T-cell (primary cell): ENCODE data around the gene KRI1. TPM values are rescaled to one million over a fixed set of nuclear protein-coding genes. Genes with fewer than 3 reads are reported as not detected.
"Not testable (repeated sequence)": the region's sequence is repeated elsewhere in the genome, so short reads cannot be mapped to it uniquely, and the experiment has no call there.

Experiments used
- ATAC-seq, 4 experiments: fragments of 200-7000 bp in 3 of 4; fragments of 150-1000 bp in 1 of 4; cut with Tn5 transposase; replicated peaks in 1 of 4; 1 replicate in 3 of 4; 2 replicates in 1 of 4; pipeline ENCODE4 v1.10.0; 2021; ENCODE audit warnings: moderate library complexity in 3 of 4, mild to moderate bottlenecking in 2 of 4, moderate number of reproducible peaks in 1 of 4
- CTCF ChIA-PET, 2 donors: fragments of 300-600 bp; sonication (Branson Sonifier 250); formaldehyde crosslinking; loops; one replicate each; lab custom pipeline; 2022; ENCODE audit warnings: antibody characterized with exemption in 2 of 2; lab: Charles Lee
- POLR2A ChIA-PET, 2 donors: fragments of 300-600 bp; sonication (Branson Sonifier 250); formaldehyde crosslinking; loops; one replicate each; lab custom pipeline; 2022; ENCODE audit warnings: antibody characterized with exemption in 2 of 2; lab: Charles Lee
- DNase-seq, 35 experiments: peaks; one replicate each; pipeline versions ENCODE4 v3.0.0 to v3.0.0-alpha.2; 2013 to 2023
- H3K27ac ChIP-seq: one replicate; pipeline ENCODE4 v1.5.1; 2013; ENCODE audit warnings: low read length
- H3K27me3 ChIP-seq, 2 experiments: replicated peaks in 1 of 2; 1 replicate in 1 of 2; 2 replicates in 1 of 2; pipeline versions ENCODE4 v1.6.1 to v1.7.0; 2013; ENCODE audit warnings: low read length in 1 of 2, mixed read lengths in 1 of 2; ENCODE audit not compliant: control insufficient read depth in 2 of 2, insufficient read depth in 2 of 2; ENCODE audit errors: extremely low read depth in 1 of 2
- H3K36me3 ChIP-seq, 2 donors: 1 replicate in 1 of 2; 2 replicates in 1 of 2; pipeline versions ENCODE4 v1.6.1 to v1.7.0; 2013; ENCODE audit warnings: low read length in 1 of 2; ENCODE audit not compliant: control insufficient read depth in 2 of 2, insufficient read depth in 1 of 2; ENCODE audit errors: extremely low read depth in 1 of 2
- H3K4me1 ChIP-seq, 2 experiments: 1 replicate in 1 of 2; 2 replicates in 1 of 2; pipeline versions ENCODE4 v1.6.1 to v1.7.0; 2013; ENCODE audit warnings: low read length in 2 of 2, mixed read lengths in 1 of 2; ENCODE audit not compliant: insufficient read depth in 2 of 2, control insufficient read depth in 1 of 2; ENCODE audit errors: extremely low read depth in 1 of 2
- H3K4me3 ChIP-seq, 2 donors: 1 replicate in 1 of 2; 2 replicates in 1 of 2; pipeline versions ENCODE4 v1.5.1 to v1.7.0; 2013; ENCODE audit warnings: mild to moderate bottlenecking in 2 of 2, low read length in 1 of 2, moderate library complexity in 1 of 2; ENCODE audit not compliant: control insufficient read depth in 1 of 2; ENCODE audit errors: extremely low read depth in 1 of 2
- H3K9me3 ChIP-seq: 2 replicates; pipeline ENCODE4 v1.7.0; 2013
- H3K27ac Mint-ChIP-seq, 2 donors: one replicate each; pipeline ENCODE4 v1.8.0; 2020 to 2021; ENCODE audit warnings: mild to moderate bottlenecking in 2 of 2, mixed read lengths in 2 of 2
- H3K27me3 Mint-ChIP-seq, 2 donors: one replicate each; pipeline ENCODE4 v1.8.0; 2021 to 2022; ENCODE audit warnings: mixed read lengths in 2 of 2
- H3K36me3 Mint-ChIP-seq: one replicate; pipeline ENCODE4 v1.8.0; 2021; ENCODE audit warnings: mixed read lengths
- H3K4me1 Mint-ChIP-seq, 3 donors: one replicate each; pipeline ENCODE4 v1.8.0; 2020 to 2022; ENCODE audit warnings: mixed read lengths in 3 of 3, mild to moderate bottlenecking in 1 of 3
- H3K4me3 Mint-ChIP-seq, 3 donors: one replicate each; pipeline ENCODE4 v1.8.0; 2020 to 2022; ENCODE audit warnings: mild to moderate bottlenecking in 3 of 3, mixed read lengths in 3 of 3, moderate library complexity in 3 of 3
- H3K9me3 Mint-ChIP-seq, 3 donors: one replicate each; pipeline ENCODE4 v1.8.0; 2020 to 2022; ENCODE audit warnings: mixed read lengths in 3 of 3
- WGBS: methylation state at CpG from one replicate; pipeline ENCODE4 v1.1.5; 2013; ENCODE audit warnings: missing lambda C conversion rate; ENCODE audit not compliant: insufficient coverage; 5-methylcytosine and 5-hydroxymethylcytosine counted together
- total RNA-seq, 35 experiments: library from RNA in 6 of 35; stranded (reverse) in 6 of 35; fragments of 120-200 nt in 1 of 35; gene quantifications; one replicate each; pipeline versions ENCODE4 v1.2.1 to v1.2.4 and lab custom pipeline; 2013 to 2026

Gene KRI1
- total RNA-seq, 5 donors from 2014 or later (not counting 1 experiment from before 2014, with no cell fraction given): 50.9 to 94.8 (median 79.1) TPM

GRCh38 chr19:10551006-10551405 is 14.8 kb downstream of the KRI1 start:
- H3K27ac ChIP-seq, H3K4me3 Mint-ChIP-seq, ATAC-seq, H3K27me3 Mint-ChIP-seq, H3K4me3 ChIP-seq, H3K9me3 ChIP-seq, H3K27me3 ChIP-seq, DNase-seq, H3K9me3 Mint-ChIP-seq: not testable (repeated sequence)
- peaks cover 21 to 72% of the 10 kb centered on the region in 2 donors for H3K36me3 ChIP-seq
- WGBS: 100% methylated on average over 1 of the region's 9 CpGs
- Mint-ChIP-seq H3K36me3 (peaks cover 17% of the 10 kb centered on the region), H3K4me1 (peaks cover 43 to 53% (median 45%) of the 10 kb centered on the region in 3 donors), H3K27ac (peak overlapping the region; percentile 55 to 68)
- ChIA-PET POLR2A (interaction anchor here in 1 of 2 donors (0.6 kb wide), 1 partner anchor 13 kb away, joined by 4 read pairs; no protein-coding TSS in a partner anchor), CTCF (interaction anchor here in 1 of 2 donors (0.5 to 1.0 kb wide), 3 partner anchors 8 to 94 kb away, joined by 4 to 5 read pairs (median 5); partner anchors contain the start of gene ATG4D)
- peaks cover 37 to 70% of the 10 kb centered on the region in 2 experiments for H3K4me1 ChIP-seq

GRCh38 chr19:10550336-10550735 is 15.5 kb downstream of the KRI1 start:
- ATAC-seq (no peak), DNase-seq (no peak)
- H3K9me3 ChIP-seq: no peaks in the 10 kb centered on the region
- ChIA-PET CTCF (interaction anchor here in 1 of 2 donors (0.5 to 0.8 kb wide), 2 partner anchors 31 to 94 kb away, joined by 4 to 5 read pairs; no protein-coding TSS in a partner anchor), POLR2A (no interaction called here)
- 78% methylated on average over 3 of the region's 6 CpGs for WGBS
- peaks cover 19 to 65% of the 10 kb centered on the region in 2 donors for H3K36me3 ChIP-seq
- no peak overlapping the region for H3K27ac ChIP-seq
- peaks cover 13% of the 10 kb centered on the region for H3K36me3 Mint-ChIP-seq
- no peaks in the 10 kb centered on the region for H3K9me3 Mint-ChIP-seq
- no peaks in the 10 kb centered on the region for H3K27me3 ChIP-seq
- H3K4me1 ChIP-seq: peaks cover 30 to 70% of the 10 kb centered on the region in 2 experiments
- H3K4me3 ChIP-seq: no peak overlapping the region
- no peaks in the 10 kb centered on the region for H3K27me3 Mint-ChIP-seq
- H3K4me3 Mint-ChIP-seq: peak overlapping the region in 1 of 3 donors; percentile 17
- H3K27ac Mint-ChIP-seq: peak overlapping the region; percentile 48 to 52
- peaks cover 38 to 46% (median 39%) of the 10 kb centered on the region in 3 donors for H3K4me1 Mint-ChIP-seq

- H3K4me1 ChIP-seq: peaks cover 24 to 70% of the 10 kb centered on the region in 2 experiments
- no peak overlapping the region for H3K27ac ChIP-seq
- CTCF ChIA-PET: interaction anchor here in 1 of 2 donors (0.6 kb wide), 1 partner anchor 17 kb away, joined by 11 read pairs; no protein-coding TSS in a partner anchor
- H3K27me3 ChIP-seq: no peaks in the 10 kb centered on the region
- H3K27ac Mint-ChIP-seq: no peak overlapping the region
- ATAC-seq (no peak), DNase-seq (no peak)
- H3K36me3 Mint-ChIP-seq: peaks cover 13% of the 10 kb centered on the region
- no peaks in the 10 kb centered on the region for H3K9me3 ChIP-seq
- H3K27me3 Mint-ChIP-seq: no peaks in the 10 kb centered on the region
- H3K4me1 Mint-ChIP-seq: peaks cover 38 to 47% (median 42%) of the 10 kb centered on the region in 3 donors
- 95% methylated on average over 3 of the region's 7 CpGs for WGBS
- POLR2A ChIA-PET: no interaction called here
- H3K4me3 Mint-ChIP-seq: no peak overlapping the region
- no peaks in the 10 kb centered on the region for H3K9me3 Mint-ChIP-seq
- peaks cover 19 to 60% of the 10 kb centered on the region in 2 donors for H3K36me3 ChIP-seq
- no peak overlapping the region for H3K4me3 ChIP-seq
These were observed 16.1 kb downstream of the KRI1 start for GRCh38 chr19:10549733-10550132.

- ChIA-PET CTCF (no interaction called here), POLR2A (no interaction called here)
- Histone ChIP-seq H3K4me1 (peaks cover 21 to 67% of the 10 kb centered on the region in 2 experiments), H3K4me3 (no peak overlapping the region), H3K9me3 (no peaks in the 10 kb centered on the region), H3K27me3 (no peaks in the 10 kb centered on the region), H3K36me3 (peaks cover 19 to 56% of the 10 kb centered on the region in 2 donors), H3K27ac (no peak overlapping the region)
- no peaks in the 10 kb centered on the region for H3K27me3 Mint-ChIP-seq
- ATAC-seq (no peak), DNase-seq (no peak)
- H3K27ac Mint-ChIP-seq: no peak overlapping the region
- 95% methylated on average over 13 of the region's 18 CpGs for WGBS
- H3K4me1 Mint-ChIP-seq: peaks cover 33 to 42% (median 34%) of the 10 kb centered on the region in 3 donors
- H3K4me3 Mint-ChIP-seq: no peak overlapping the region
- H3K9me3 Mint-ChIP-seq: no peaks in the 10 kb centered on the region
- H3K36me3 Mint-ChIP-seq: peaks cover 13% of the 10 kb centered on the region
These were observed 17.0 kb downstream of the KRI1 start for GRCh38 chr19:10548746-10549276.

GRCh38 chr19:10546817-10547216 is 19.0 kb downstream of the KRI1 start:
- Histone ChIP-seq H3K27ac (no peak overlapping the region), H3K4me3 (no peak overlapping the region), H3K9me3 (no peaks in the 10 kb centered on the region), H3K36me3 (peaks cover 10 to 39% of the 10 kb centered on the region in 2 donors), H3K4me1 (peaks cover 6 to 54% of the 10 kb centered on the region in 2 experiments), H3K27me3 (no peaks in the 10 kb centered on the region)
- no peaks in the 10 kb centered on the region for H3K27me3 Mint-ChIP-seq
- H3K4me1 Mint-ChIP-seq: peaks cover 14 to 27% (median 22%) of the 10 kb centered on the region in 3 donors
- ATAC-seq (no peak), DNase-seq (no peak)
- POLR2A ChIA-PET: no interaction called here
- peaks cover 3% of the 10 kb centered on the region for H3K36me3 Mint-ChIP-seq
- H3K27ac Mint-ChIP-seq: no peak overlapping the region
- CTCF ChIA-PET: interaction anchor here in 1 of 2 donors (0.7 kb wide), 1 partner anchor 258 kb away, joined by 3 read pairs; no protein-coding TSS in a partner anchor
- H3K9me3 Mint-ChIP-seq: no peaks in the 10 kb centered on the region
- WGBS: 98% methylated on average over 17 of the region's 17 CpGs
- H3K4me3 Mint-ChIP-seq: no peak overlapping the region

GRCh38 chr19:10544753-10545251 is 21.0 kb downstream of the KRI1 start:
- peaks cover 4 to 27% of the 10 kb centered on the region in 2 donors for H3K36me3 ChIP-seq
- Mint-ChIP-seq H3K4me1 (peaks cover 12 to 17% (median 16%) of the 10 kb centered on the region in 3 donors), H3K36me3 (peaks cover 3% of the 10 kb centered on the region), H3K4me3 (peak overlapping the region; percentile 84 to 89 (median 84)), H3K9me3 (no peaks in the 10 kb centered on the region), H3K27me3 (peaks cover 3 to 8% of the 10 kb centered on the region in 2 donors), H3K27ac (peak overlapping the region; percentile 87 to 89)
- peaks cover 0 to 11% of the 10 kb centered on the region in 2 experiments for H3K27me3 ChIP-seq
- ATAC-seq (no peak), DNase-seq (peak in 1 of 35 experiments; percentile 24)
- H3K9me3 ChIP-seq: no peaks in the 10 kb centered on the region
- peak overlapping the region; percentile 71 to 91 for H3K4me3 ChIP-seq
- 43% methylated on average over 15 of the region's 23 CpGs for WGBS
- H3K27ac ChIP-seq: peak overlapping the region; percentile 27
- peaks cover 4 to 34% of the 10 kb centered on the region in 2 experiments for H3K4me1 ChIP-seq
- ChIA-PET POLR2A (no interaction called here), CTCF (no interaction called here)
